GM12891 (cell line): ENCODE results near the gene LMO7.

Experiments
- POLR2A ChIP-seq: IDR thresholded peaks from 2 replicates; pipeline ENCODE4 v1.6.1; 2011; ENCODE audit warnings: low read depth, low read length, control low read depth
- POLR2AphosphoS5 ChIP-seq: IDR thresholded peaks from 2 replicates; pipeline ENCODE4 v1.6.1; 2011; ENCODE audit warnings: low read depth, low read length, control low read depth
- POU2F2 ChIP-seq: IDR thresholded peaks from 2 replicates; pipeline ENCODE4 v1.6.1; 2011; ENCODE audit warnings: low read depth, mild to moderate bottlenecking, control low read depth, low read length, moderate library complexity
- SPI1 ChIP-seq: IDR thresholded peaks from 2 replicates; pipeline ENCODE4 v1.6.1; 2011; ENCODE audit warnings: low read depth, low read length, control low read depth
- TAF1 ChIP-seq: IDR thresholded peaks from 2 replicates; pipeline ENCODE4 v1.6.1; 2011; ENCODE audit warnings: low read depth, low read length, control low read depth

DNA sequence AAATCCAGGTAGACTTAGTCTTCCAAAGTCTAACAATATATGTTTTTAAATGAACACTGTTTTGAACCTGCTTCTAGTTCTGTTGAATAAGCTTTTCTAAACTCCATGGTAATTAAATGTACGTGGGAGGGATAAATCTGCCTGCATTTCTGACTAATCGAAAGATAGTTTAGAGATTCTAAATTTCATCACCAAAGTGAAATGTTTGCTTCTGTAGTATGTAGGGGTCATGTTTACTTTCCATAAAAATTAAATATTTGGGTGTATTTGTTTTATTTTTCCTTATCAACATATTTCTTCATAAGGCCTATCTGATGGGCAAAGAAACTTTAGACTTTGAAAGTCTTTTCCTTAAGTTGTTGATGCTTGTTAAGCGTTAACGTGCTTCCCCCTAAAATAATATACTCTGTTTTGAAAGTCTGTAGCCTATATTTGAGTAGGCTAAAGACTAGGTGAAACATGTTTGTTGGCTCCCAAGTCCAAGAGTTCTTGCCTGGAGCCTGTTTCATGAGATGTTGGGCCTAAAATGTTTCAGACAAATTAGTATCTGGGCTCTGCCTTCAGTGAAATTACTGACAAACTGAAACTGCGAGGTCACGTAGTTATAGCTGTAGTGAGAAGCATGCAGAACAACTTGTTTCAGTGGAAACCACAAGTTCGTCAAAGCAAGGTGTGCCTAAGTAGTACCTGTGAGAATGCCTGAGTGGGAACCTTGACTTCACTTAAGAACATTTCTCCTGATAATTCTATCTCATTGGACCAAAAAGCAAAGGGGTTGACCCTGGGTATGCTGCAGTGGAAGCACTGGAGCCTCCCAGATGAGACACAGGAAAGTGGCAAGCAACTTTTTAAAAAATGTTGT lies 126.2 kb downstream of the LMO7 start:
- peak; percentile 88 for TF ChIP-seq POLR2A
- TF ChIP-seq TAF1, result peak; percentile 92
- TF ChIP-seq POLR2AphosphoS5, result peak; percentile 93
- peak; percentile 22; the same call in 1 of the 2 replicates for TF ChIP-seq SPI1
- peak; percentile 81 for TF ChIP-seq POU2F2
